H1 (cell line): ENCODE data around the gene KCNC4.

ENCODE experiments used
- EZH2 ChIP-seq: fragments of 200-600 bp; sonication (generic); IDR thresholded peaks from 2 replicates; pipeline ENCODE4 v1.7.1; 2012; ENCODE audit warnings: low read depth, mild to moderate bottlenecking, moderate library complexity, low read length, inconsistent platforms; ENCODE audit not compliant: severe bottlenecking
- FOSL1 ChIP-seq: IDR thresholded peaks from 2 replicates; pipeline ENCODE4 v1.6.1; 2011; ENCODE audit warnings: mild to moderate bottlenecking, low read depth, low read length, moderate library complexity; ENCODE audit not compliant: insufficient read depth
- GABPA ChIP-seq: IDR thresholded peaks from 2 replicates; pipeline ENCODE4 v1.6.1; 2011; ENCODE audit warnings: mild to moderate bottlenecking, low read length, moderate library complexity, borderline replicate concordance; ENCODE audit not compliant: insufficient read depth
- JUND ChIP-seq: IDR thresholded peaks from 2 replicates; pipeline ENCODE4 v1.6.1; 2011; ENCODE audit warnings: mild to moderate bottlenecking, improper control_type of control experiment, low read length
- KDM4A ChIP-seq: IDR thresholded peaks from one replicate; pipeline ENCODE4 v1.7.1; 2012; ENCODE audit warnings: low read depth, mild to moderate bottlenecking, moderate library complexity, low read length, inconsistent platforms; ENCODE audit not compliant: severe bottlenecking
- POLR2AphosphoS5 ChIP-seq: IDR thresholded peaks from 2 replicates; pipeline ENCODE4 v1.6.1; 2011; ENCODE audit warnings: low read depth, low read length
- RAD21 ChIP-seq, 2 experiments: IDR thresholded peaks in 1 of 2; conservative IDR thresholded peaks in 1 of 2; 2 replicates each; pipeline ENCODE4 v1.6.1; 2011; ENCODE audit warnings: low read depth in 2 of 2, low read length in 2 of 2, improper control_type of control experiment in 1 of 2, inconsistent platforms in 1 of 2, mild to moderate bottlenecking in 1 of 2, moderate library complexity in 1 of 2
- SP2 ChIP-seq: IDR thresholded peaks from 2 replicates; pipeline ENCODE4 v1.6.1; 2012; ENCODE audit warnings: mild to moderate bottlenecking, low read length, inconsistent platforms
- TAF1 ChIP-seq: IDR thresholded peaks from 2 replicates; pipeline ENCODE4 v1.6.1; 2011; ENCODE audit warnings: mild to moderate bottlenecking, low read depth, low read length
- TF ChIP-seq, protein P1 (sequence below), 3 experiments: IDR thresholded peaks; 1 replicate in 2 of 3; 2 replicates in 1 of 3; pipeline versions ENCODE4 v1.5.1 to v1.6.1; 2011; ENCODE audit warnings: low read length in 3 of 3, mild to moderate bottlenecking in 3 of 3, inconsistent platforms in 2 of 3, low read depth in 1 of 3, moderate library complexity in 1 of 3; ENCODE audit not compliant: insufficient read depth in 1 of 3; ENCODE audit errors: control extremely low read depth in 1 of 3
- TF ChIP-seq, protein P2 (sequence below): IDR thresholded peaks from 2 replicates; pipeline ENCODE4 v1.6.1; 2012; ENCODE audit warnings: inconsistent platforms
- TF ChIP-seq, protein P3 (sequence below): IDR thresholded peaks from 2 replicates; pipeline ENCODE4 v1.6.1; 2011; ENCODE audit warnings: low read depth, mild to moderate bottlenecking, low read length; ENCODE audit not compliant: insufficient read depth

DNA sequence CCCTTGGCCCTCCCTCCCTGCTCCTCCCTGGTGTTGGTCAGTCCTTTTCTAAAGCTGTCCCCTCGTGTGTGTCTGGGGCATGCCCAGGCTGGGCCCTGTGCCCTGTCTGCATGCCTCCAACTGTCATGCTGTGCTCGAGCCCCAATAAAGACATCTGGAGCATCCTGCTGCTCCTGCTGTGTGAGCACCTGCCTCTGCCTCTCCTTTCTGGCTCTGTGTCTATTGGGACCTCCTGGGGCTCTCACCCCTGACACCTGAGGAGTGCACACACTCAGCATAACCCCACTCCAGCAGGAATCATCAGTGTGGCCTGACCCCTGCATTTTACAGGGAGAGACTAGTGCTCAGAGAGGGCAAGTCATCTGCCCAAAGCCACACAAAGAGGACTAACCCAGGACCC is 23.7 kb downstream of the KCNC4 start:
- TF ChIP-seq GABPA: no peak
- TF ChIP-seq, protein P1, sequence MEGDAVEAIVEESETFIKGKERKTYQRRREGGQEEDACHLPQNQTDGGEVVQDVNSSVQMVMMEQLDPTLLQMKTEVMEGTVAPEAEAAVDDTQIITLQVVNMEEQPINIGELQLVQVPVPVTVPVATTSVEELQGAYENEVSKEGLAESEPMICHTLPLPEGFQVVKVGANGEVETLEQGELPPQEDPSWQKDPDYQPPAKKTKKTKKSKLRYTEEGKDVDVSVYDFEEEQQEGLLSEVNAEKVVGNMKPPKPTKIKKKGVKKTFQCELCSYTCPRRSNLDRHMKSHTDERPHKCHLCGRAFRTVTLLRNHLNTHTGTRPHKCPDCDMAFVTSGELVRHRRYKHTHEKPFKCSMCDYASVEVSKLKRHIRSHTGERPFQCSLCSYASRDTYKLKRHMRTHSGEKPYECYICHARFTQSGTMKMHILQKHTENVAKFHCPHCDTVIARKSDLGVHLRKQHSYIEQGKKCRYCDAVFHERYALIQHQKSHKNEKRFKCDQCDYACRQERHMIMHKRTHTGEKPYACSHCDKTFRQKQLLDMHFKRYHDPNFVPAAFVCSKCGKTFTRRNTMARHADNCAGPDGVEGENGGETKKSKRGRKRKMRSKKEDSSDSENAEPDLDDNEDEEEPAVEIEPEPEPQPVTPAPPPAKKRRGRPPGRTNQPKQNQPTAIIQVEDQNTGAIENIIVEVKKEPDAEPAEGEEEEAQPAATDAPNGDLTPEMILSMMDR (IDR thresholded peaks at IDR 0.05; ENCODE audit: control extremely low read depth in 1 of 3, insufficient read depth in 1 of 3, low read depth in 1 of 3, low read length in 3 of 3): no peak
- TF ChIP-seq, protein P2, sequence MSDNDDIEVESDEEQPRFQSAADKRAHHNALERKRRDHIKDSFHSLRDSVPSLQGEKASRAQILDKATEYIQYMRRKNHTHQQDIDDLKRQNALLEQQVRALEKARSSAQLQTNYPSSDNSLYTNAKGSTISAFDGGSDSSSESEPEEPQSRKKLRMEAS: no peak
- no peak for TF ChIP-seq FOSL1
- no peak for TF ChIP-seq JUND
- TF ChIP-seq SP2: no peak
- no peak for TF ChIP-seq EZH2
- TF ChIP-seq, protein P3, sequence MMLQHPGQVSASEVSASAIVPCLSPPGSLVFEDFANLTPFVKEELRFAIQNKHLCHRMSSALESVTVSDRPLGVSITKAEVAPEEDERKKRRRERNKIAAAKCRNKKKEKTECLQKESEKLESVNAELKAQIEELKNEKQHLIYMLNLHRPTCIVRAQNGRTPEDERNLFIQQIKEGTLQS: no peak
- no peak for TF ChIP-seq TAF1
- no peak for TF ChIP-seq KDM4A
- no peak for TF ChIP-seq RAD21 (IDR thresholded peaks at IDR 0.05 in 1 of 2, conservative IDR thresholded peaks at IDR 0.05 in 1 of 2; ENCODE audit: low read depth in 2 of 2, low read length in 2 of 2)
- TF ChIP-seq POLR2AphosphoS5: no peak
